Natural killer cell treated with Interleukin-12 subunit alpha and Interleukin-12 subunit beta and Interleukin-15 and Interleukin-18, amount 100 ng/mL, for 72 hours (primary cell): Measurements from ENCODE around the gene CCDC14. TPM values are rescaled to one million over a fixed set of nuclear protein-coding genes. Genes with fewer than 3 reads are reported as not detected.

Experiments used
- ATAC-seq, 2 donors: fragments of 150-1000 bp; cut with Tn5 transposase in 1 of 2; sonication (Bioruptor Pico), chemical (Tn5 transposase) in 1 of 2; 2 replicates each; pipeline ENCODE4 v1.10.0; 2021
- DNase-seq: peaks from one replicate; pipeline ENCODE4 v3.0.0; 2022; ENCODE audit warnings: low spot score
- H3K27ac Mint-ChIP-seq, 2 donors: 1 replicate in 1 of 2; 2 replicates in 1 of 2; pipeline ENCODE4 v1.8.0; 2022; ENCODE audit warnings: mixed read lengths in 2 of 2, mild to moderate bottlenecking in 1 of 2, moderate library complexity in 1 of 2
- H3K27me3 Mint-ChIP-seq, 2 donors: 1 replicate in 1 of 2; 2 replicates in 1 of 2; pipeline ENCODE4 v1.8.0; 2022; ENCODE audit warnings: mixed read lengths in 2 of 2
- H3K36me3 Mint-ChIP-seq: one replicate; pipeline ENCODE4 v1.8.0; 2022; ENCODE audit warnings: mixed read lengths
- H3K4me1 Mint-ChIP-seq, 2 donors: 1 replicate in 1 of 2; 2 replicates in 1 of 2; pipeline ENCODE4 v1.8.0; 2022; ENCODE audit warnings: low read depth in 2 of 2, mixed read lengths in 2 of 2, mild to moderate bottlenecking in 1 of 2
- H3K4me3 Mint-ChIP-seq: one replicate; pipeline ENCODE4 v1.8.0; 2022; ENCODE audit warnings: mixed read lengths
- H3K9me3 Mint-ChIP-seq: 2 replicates; pipeline ENCODE4 v1.8.0; 2022; ENCODE audit warnings: mixed read lengths
- total RNA-seq, 2 donors: library from RNA; stranded (reverse); gene quantifications; one replicate each; pipeline ENCODE4 v1.2.3, GENCODE V29; 2022

The CCDC14 gene
- total RNA-seq, 2 donors from 2014 or later: 30.3 to 59.6 TPM

GRCh38 chr3:123877965-123878364 is 83.1 kb downstream of the CCDC14 start:
- Mint-ChIP-seq H3K27me3 (peaks cover 31 to 38% of the 10 kb centered on the region in 2 donors), H3K9me3 (peaks cover 2% of the 10 kb centered on the region), H3K4me1 (no peaks in the 10 kb centered on the region), H3K4me3 (no peak overlapping the region), H3K27ac (no peak overlapping the region), H3K36me3 (no peaks in the 10 kb centered on the region)
- DNase-seq: no peak
- peak; percentile 38 to 55 for ATAC-seq

- H3K36me3 Mint-ChIP-seq: no peaks in the 10 kb centered on the region
- peaks cover 27 to 35% of the 10 kb centered on the region in 2 donors for H3K27me3 Mint-ChIP-seq
- no peak overlapping the region for H3K4me3 Mint-ChIP-seq
- ATAC-seq (no peak), DNase-seq (no peak)
- no peak overlapping the region for H3K27ac Mint-ChIP-seq
- peaks cover 3% of the 10 kb centered on the region for H3K9me3 Mint-ChIP-seq
- H3K4me1 Mint-ChIP-seq: no peaks in the 10 kb centered on the region
Observed at GRCh38 chr3:123877466-123877865, 83.6 kb downstream of the CCDC14 start.

GRCh38 chr3:123876858-123877257 is 84.2 kb downstream of the CCDC14 start:
- Mint-ChIP-seq H3K4me3 (no peak overlapping the region), H3K27me3 (peaks cover 26 to 37% of the 10 kb centered on the region in 2 donors), H3K4me1 (no peaks in the 10 kb centered on the region), H3K36me3 (no peaks in the 10 kb centered on the region), H3K9me3 (peaks cover 3% of the 10 kb centered on the region), H3K27ac (no peak overlapping the region)
- DNase-seq (no peak), ATAC-seq (no peak)

- Mint-ChIP-seq H3K36me3 (no peaks in the 10 kb centered on the region), H3K9me3 (peaks cover 3% of the 10 kb centered on the region), H3K27ac (no peak overlapping the region), H3K27me3 (peaks cover 16 to 32% of the 10 kb centered on the region in 2 donors), H3K4me1 (no peaks in the 10 kb centered on the region), H3K4me3 (no peak overlapping the region)
- ATAC-seq: no peak
- DNase-seq: no peak
Observed at GRCh38 chr3:123872621-123873020, 88.4 kb downstream of the CCDC14 start.

GRCh38 chr3:123871946-123872345 is 89.1 kb downstream of the CCDC14 start:
- ATAC-seq: no peak
- H3K27ac Mint-ChIP-seq: no peak overlapping the region
- peaks cover 14 to 32% of the 10 kb centered on the region in 2 donors for H3K27me3 Mint-ChIP-seq
- no peak for DNase-seq
- H3K4me3 Mint-ChIP-seq: no peak overlapping the region
- no peaks in the 10 kb centered on the region for H3K4me1 Mint-ChIP-seq
- H3K9me3 Mint-ChIP-seq: peaks cover 3% of the 10 kb centered on the region
- no peaks in the 10 kb centered on the region for H3K36me3 Mint-ChIP-seq

- DNase-seq (no peak), ATAC-seq (no peak)
- H3K36me3 Mint-ChIP-seq: no peaks in the 10 kb centered on the region
- no peaks in the 10 kb centered on the region for H3K4me1 Mint-ChIP-seq
- peaks cover 3% of the 10 kb centered on the region for H3K9me3 Mint-ChIP-seq
- no peak overlapping the region for H3K27ac Mint-ChIP-seq
- peaks cover 11 to 34% of the 10 kb centered on the region in 2 donors for H3K27me3 Mint-ChIP-seq
- H3K4me3 Mint-ChIP-seq: no peak overlapping the region
Observed at GRCh38 chr3:123870033-123870432, 91.0 kb downstream of the CCDC14 start.

- Mint-ChIP-seq H3K27ac (no peak overlapping the region), H3K4me1 (no peaks in the 10 kb centered on the region), H3K27me3 (peaks cover 9 to 29% of the 10 kb centered on the region in 2 donors), H3K36me3 (no peaks in the 10 kb centered on the region), H3K4me3 (no peak overlapping the region), H3K9me3 (peaks cover 3% of the 10 kb centered on the region)
- ATAC-seq (no peak), DNase-seq (no peak)
Observed at GRCh38 chr3:123869165-123869564, 91.9 kb downstream of the CCDC14 start.

GRCh38 chr3:123864706-123865105 is 96.3 kb downstream of the CCDC14 start:
- Mint-ChIP-seq H3K27me3 (peaks cover 0 to 19% of the 10 kb centered on the region in 2 donors), H3K4me1 (no peaks in the 10 kb centered on the region), H3K9me3 (no peaks in the 10 kb centered on the region), H3K27ac (no peak overlapping the region), H3K36me3 (no peaks in the 10 kb centered on the region), H3K4me3 (no peak overlapping the region)
- ATAC-seq: no peak
- DNase-seq: no peak

Other genes with a start within 250 kb of the CCDC14 start
- under 1 TPM; 0.12 to 0.14 TPM for gene MYLK, start 76.9 kb downstream of the CCDC14 start, total RNA-seq
- gene ROPN1, start 30.9 kb upstream of the CCDC14 start, total RNA-seq: not detected
- gene KALRN, start 72.1 kb upstream of the CCDC14 start, total RNA-seq: under 1 TPM; 0.26 to 0.86 TPM